ENCODE results near the gene KLLN.

GRCh38 chr10:87868277-87868676, 4.9 kb upstream of the KLLN start:
- TF ChIP-seq, protein P1, sequence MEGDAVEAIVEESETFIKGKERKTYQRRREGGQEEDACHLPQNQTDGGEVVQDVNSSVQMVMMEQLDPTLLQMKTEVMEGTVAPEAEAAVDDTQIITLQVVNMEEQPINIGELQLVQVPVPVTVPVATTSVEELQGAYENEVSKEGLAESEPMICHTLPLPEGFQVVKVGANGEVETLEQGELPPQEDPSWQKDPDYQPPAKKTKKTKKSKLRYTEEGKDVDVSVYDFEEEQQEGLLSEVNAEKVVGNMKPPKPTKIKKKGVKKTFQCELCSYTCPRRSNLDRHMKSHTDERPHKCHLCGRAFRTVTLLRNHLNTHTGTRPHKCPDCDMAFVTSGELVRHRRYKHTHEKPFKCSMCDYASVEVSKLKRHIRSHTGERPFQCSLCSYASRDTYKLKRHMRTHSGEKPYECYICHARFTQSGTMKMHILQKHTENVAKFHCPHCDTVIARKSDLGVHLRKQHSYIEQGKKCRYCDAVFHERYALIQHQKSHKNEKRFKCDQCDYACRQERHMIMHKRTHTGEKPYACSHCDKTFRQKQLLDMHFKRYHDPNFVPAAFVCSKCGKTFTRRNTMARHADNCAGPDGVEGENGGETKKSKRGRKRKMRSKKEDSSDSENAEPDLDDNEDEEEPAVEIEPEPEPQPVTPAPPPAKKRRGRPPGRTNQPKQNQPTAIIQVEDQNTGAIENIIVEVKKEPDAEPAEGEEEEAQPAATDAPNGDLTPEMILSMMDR (conservative IDR thresholded peaks at IDR 0.05) = no peak
- no peak for TF ChIP-seq EZH2 (IDR thresholded peaks at IDR 0.05; ENCODE audit: low read depth)
